Neural cell (in vitro differentiated cells): ENCODE data around the gene PARP8. TPM values are rescaled to one million over a fixed set of nuclear protein-coding genes. Genes with fewer than 3 reads are reported as not detected.

Experiments used
- H2AFZ ChIP-seq: fragments of 200-600, 300-800 bp; sonication (generic), shearing (Covaris generic); 2 replicates; pipeline ENCODE4 v1.6.0; 2014; ENCODE audit warnings: low read depth, mild to moderate bottlenecking, antibody characterized with exemption, low read length, moderate library complexity
- H3F3A ChIP-seq: fragments of 200-600 bp; shearing (Covaris generic); 2 replicates; pipeline ENCODE4 v1.6.1; 2016; ENCODE audit warnings: mild to moderate bottlenecking, moderate library complexity, mixed read lengths, antibody characterized with exemption, low read length; ENCODE audit not compliant: insufficient read depth, poor library complexity, severe bottlenecking
- H3K27ac ChIP-seq: fragments of 200-600, 300-800 bp; sonication (generic), shearing (Covaris generic); 2 replicates; pipeline ENCODE4 v1.5.1; 2014; ENCODE audit warnings: mild to moderate bottlenecking, low read length, moderate library complexity
- H3K27me3 ChIP-seq: fragments of 300-800, 200-600 bp; sonication (generic), shearing (Covaris generic); 2 replicates; pipeline ENCODE4 v1.6.0; 2014; ENCODE audit warnings: mild to moderate bottlenecking, low read depth, low read length, moderate library complexity; ENCODE audit not compliant: insufficient read depth
- H3K36me3 ChIP-seq: fragments of 300-800, 200-600 bp; sonication (generic), shearing (Covaris generic); 2 replicates; pipeline ENCODE4 v1.5.1; 2014; ENCODE audit warnings: mild to moderate bottlenecking, antibody characterized with exemption, low read length, moderate library complexity; ENCODE audit not compliant: insufficient read depth
- H3K4me2 ChIP-seq: fragments of 300-800, 200-600 bp; sonication (generic), shearing (Covaris generic); 2 replicates; pipeline ENCODE4 v1.6.0; 2014; ENCODE audit warnings: mild to moderate bottlenecking, low read length
- H3K4me3 ChIP-seq: fragments of 300-800, 200-600 bp; sonication (generic), shearing (Covaris generic); 2 replicates; pipeline ENCODE4 v1.5.1; 2014; ENCODE audit warnings: mild to moderate bottlenecking, low read length, moderate library complexity
- H3K79me2 ChIP-seq: fragments of 200-600 bp; shearing (Covaris generic); replicated peaks from 2 replicates; pipeline ENCODE4 v1.6.0; 2014; ENCODE audit warnings: mild to moderate bottlenecking, low read length, moderate library complexity; ENCODE audit not compliant: insufficient read depth
- H3K9ac ChIP-seq: fragments of 300-800, 200-600 bp; sonication (generic), shearing (Covaris generic); 2 replicates; pipeline ENCODE4 v1.6.1; 2016; ENCODE audit warnings: mild to moderate bottlenecking, low read length, mixed read lengths
- H3K9me2 ChIP-seq: fragments of 200-600 bp; shearing (Covaris generic); 2 replicates; pipeline ENCODE4 v1.6.1; 2016; ENCODE audit warnings: mild to moderate bottlenecking, low read length, mixed read lengths; ENCODE audit not compliant: insufficient read depth
- H3K9me3 ChIP-seq: fragments of 200-600, 300-800 bp; sonication (generic), shearing (Covaris generic); 2 replicates; pipeline ENCODE4 v1.6.1; 2016; ENCODE audit warnings: mild to moderate bottlenecking, mixed run types, low read length, moderate library complexity, mixed read lengths
- H4K20me1 ChIP-seq: fragments of 200-600 bp; shearing (Covaris generic); 2 replicates; pipeline ENCODE4 v1.6.1; 2016; ENCODE audit warnings: mild to moderate bottlenecking, mixed run types; ENCODE audit not compliant: insufficient read depth
- EP300 ChIP-seq: fragments of 450-650 bp; conservative IDR thresholded peaks from 2 replicates; pipeline ENCODE4 v1.6.1; 2014; ENCODE audit warnings: antibody characterized with exemption, mild to moderate bottlenecking, moderate library complexity; ENCODE audit not compliant: poor library complexity, severe bottlenecking
- EZH2 ChIP-seq: fragments of 200-600, 300-800 bp; shearing (Covaris generic), sonication (generic); IDR thresholded peaks from 2 replicates; pipeline ENCODE4 v1.6.1; 2014; ENCODE audit warnings: antibody characterized with exemption, low read length, borderline replicate concordance, mild to moderate bottlenecking; ENCODE audit not compliant: insufficient read depth, poor library complexity, severe bottlenecking
- MXI1 ChIP-seq: fragments of 450-650 bp; conservative IDR thresholded peaks from 2 replicates; pipeline ENCODE4 v1.6.1; 2014; ENCODE audit warnings: antibody characterized with exemption, mild to moderate bottlenecking; ENCODE audit not compliant: poor library complexity, severe bottlenecking
- POLR2AphosphoS5 ChIP-seq: IDR thresholded peaks from 2 replicates; pipeline ENCODE4 v1.6.1; 2012
- RAD21 ChIP-seq: fragments of 450-650 bp; conservative IDR thresholded peaks from 2 replicates; pipeline ENCODE4 v1.6.1; 2014; ENCODE audit warnings: antibody characterized with exemption, mild to moderate bottlenecking, moderate library complexity
- REST ChIP-seq: IDR thresholded peaks from 2 replicates; pipeline ENCODE4 v1.6.1; 2012; ENCODE audit warnings: borderline replicate concordance
- SMC3 ChIP-seq: fragments of 450-650 bp; conservative IDR thresholded peaks from 2 replicates; pipeline ENCODE4 v1.6.1; 2014; ENCODE audit warnings: antibody characterized with exemption, mild to moderate bottlenecking, moderate library complexity; ENCODE audit not compliant: poor library complexity
- TAF1 ChIP-seq: IDR thresholded peaks from 2 replicates; pipeline ENCODE4 v1.6.1; 2012; ENCODE audit warnings: low read depth
- polyA plus RNA-seq: library from polyadenylated mRNA; depleted of rRNA; stranded (reverse); fragments of >200 nt; gene quantifications from 2 replicates; pipeline ENCODE4 v1.2.3, GENCODE V29; 2014
- TF ChIP-seq, protein P1 (sequence below): fragments of 450-650 bp; IDR thresholded peaks from 2 replicates; pipeline ENCODE4 v1.5.1; 2014; ENCODE audit warnings: antibody characterized with exemption, mild to moderate bottlenecking, moderate library complexity; ENCODE audit not compliant: poor library complexity, severe bottlenecking

The PARP8 gene
- polyA plus RNA-seq, 1 donor from 2014 or later = 29.9 TPM

- Histone ChIP-seq H3K27ac (no peak overlapping the region), H3K9me2 (no peaks in the 10 kb centered on the region), H3K4me3 (no peak overlapping the region), H3K9me3 (no peaks in the 10 kb centered on the region), H3K4me2 (no peak overlapping the region), H4K20me1 (no peaks in the 10 kb centered on the region), H3K36me3 (peaks cover 3% of the 10 kb centered on the region), H3K79me2 (no peaks in the 10 kb centered on the region), H3K27me3 (no peaks in the 10 kb centered on the region), H2AFZ (no peak overlapping the region), H3K9ac (no peak overlapping the region), H3F3A (no peaks in the 10 kb centered on the region)
- TF ChIP-seq POLR2AphosphoS5 (no peak), MXI1 (no peak), TAF1 (no peak), SMC3 (no peak), EP300 (no peak), REST (no peak), RAD21 (no peak), EZH2 (no peak)
- TF ChIP-seq, protein P1, sequence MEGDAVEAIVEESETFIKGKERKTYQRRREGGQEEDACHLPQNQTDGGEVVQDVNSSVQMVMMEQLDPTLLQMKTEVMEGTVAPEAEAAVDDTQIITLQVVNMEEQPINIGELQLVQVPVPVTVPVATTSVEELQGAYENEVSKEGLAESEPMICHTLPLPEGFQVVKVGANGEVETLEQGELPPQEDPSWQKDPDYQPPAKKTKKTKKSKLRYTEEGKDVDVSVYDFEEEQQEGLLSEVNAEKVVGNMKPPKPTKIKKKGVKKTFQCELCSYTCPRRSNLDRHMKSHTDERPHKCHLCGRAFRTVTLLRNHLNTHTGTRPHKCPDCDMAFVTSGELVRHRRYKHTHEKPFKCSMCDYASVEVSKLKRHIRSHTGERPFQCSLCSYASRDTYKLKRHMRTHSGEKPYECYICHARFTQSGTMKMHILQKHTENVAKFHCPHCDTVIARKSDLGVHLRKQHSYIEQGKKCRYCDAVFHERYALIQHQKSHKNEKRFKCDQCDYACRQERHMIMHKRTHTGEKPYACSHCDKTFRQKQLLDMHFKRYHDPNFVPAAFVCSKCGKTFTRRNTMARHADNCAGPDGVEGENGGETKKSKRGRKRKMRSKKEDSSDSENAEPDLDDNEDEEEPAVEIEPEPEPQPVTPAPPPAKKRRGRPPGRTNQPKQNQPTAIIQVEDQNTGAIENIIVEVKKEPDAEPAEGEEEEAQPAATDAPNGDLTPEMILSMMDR = no peak
These were observed 133.2 kb downstream of the PARP8 start for GRCh38 chr5:50799596-50799995.

DNA sequence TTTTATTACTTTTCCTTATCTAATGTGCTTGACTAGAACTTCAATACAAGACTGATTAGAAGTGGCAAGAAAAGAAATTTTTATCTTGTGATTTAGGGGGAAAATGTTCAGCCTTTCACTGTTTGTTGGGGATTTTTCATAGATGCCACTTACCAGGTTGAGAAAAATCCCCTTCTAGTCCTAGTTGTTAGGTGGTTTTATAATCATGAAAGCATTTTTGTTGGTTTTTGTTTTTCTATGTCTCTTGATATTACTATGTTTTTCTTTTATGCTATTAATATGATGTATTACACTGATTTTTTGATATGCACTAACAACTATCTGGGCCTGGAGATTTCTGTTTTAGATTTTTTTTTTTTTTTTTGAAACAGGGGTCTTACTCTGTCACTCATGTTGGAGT lies 134.0 kb downstream of the PARP8 start:
- H4K20me1 ChIP-seq = no peaks in the 10 kb centered on the region
- no peak overlapping the region for H3K4me3 ChIP-seq
- H3K4me2 ChIP-seq = no peak overlapping the region
- no peak for TF ChIP-seq TAF1
- no peak for TF ChIP-seq EP300
- no peak for TF ChIP-seq RAD21
- no peak for TF ChIP-seq MXI1
- TF ChIP-seq, protein P1 = no peak
- no peak for TF ChIP-seq POLR2AphosphoS5
- TF ChIP-seq SMC3 = no peak
- no peak for TF ChIP-seq EZH2
- no peak for TF ChIP-seq REST
- no peaks in the 10 kb centered on the region for H3K27me3 ChIP-seq
- H3K9me2 ChIP-seq = no peaks in the 10 kb centered on the region
- no peak overlapping the region for H3K27ac ChIP-seq
- H3K79me2 ChIP-seq = no peaks in the 10 kb centered on the region
- H3F3A ChIP-seq = no peaks in the 10 kb centered on the region
- no peak overlapping the region for H2AFZ ChIP-seq
- no peaks in the 10 kb centered on the region for H3K36me3 ChIP-seq
- H3K9me3 ChIP-seq = no peaks in the 10 kb centered on the region
- no peak overlapping the region for H3K9ac ChIP-seq
